Measurements from ENCODE around the gene CCDC87.
"Not testable (repeated sequence)": the region's sequence is repeated elsewhere in the genome, so short reads cannot be mapped to it uniquely, and the experiment has no call there.

The CCDC87 gene

DNA sequence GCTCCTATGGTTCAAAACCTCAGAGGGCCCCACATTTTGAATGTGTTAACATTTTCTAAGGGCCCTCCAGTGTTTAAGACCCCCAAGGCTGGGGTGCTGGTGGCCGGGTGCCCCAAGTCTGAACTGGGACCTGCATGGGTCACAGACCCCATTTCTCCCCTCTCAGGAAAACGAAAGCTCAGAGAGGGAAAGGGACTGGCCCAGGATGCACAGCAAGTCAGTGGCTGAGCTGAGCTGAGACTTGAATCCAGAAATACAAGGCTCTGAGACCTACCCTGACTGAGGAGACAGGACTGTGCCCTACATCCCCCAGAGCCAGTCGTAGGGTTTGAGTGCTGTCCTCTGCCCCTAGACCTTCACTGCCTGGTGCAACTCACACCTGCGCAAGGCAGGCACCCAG lies 42.0 kb downstream of the CCDC87 start:
- no peak for DNase-seq (ENCODE audit: low spot score)

DNA sequence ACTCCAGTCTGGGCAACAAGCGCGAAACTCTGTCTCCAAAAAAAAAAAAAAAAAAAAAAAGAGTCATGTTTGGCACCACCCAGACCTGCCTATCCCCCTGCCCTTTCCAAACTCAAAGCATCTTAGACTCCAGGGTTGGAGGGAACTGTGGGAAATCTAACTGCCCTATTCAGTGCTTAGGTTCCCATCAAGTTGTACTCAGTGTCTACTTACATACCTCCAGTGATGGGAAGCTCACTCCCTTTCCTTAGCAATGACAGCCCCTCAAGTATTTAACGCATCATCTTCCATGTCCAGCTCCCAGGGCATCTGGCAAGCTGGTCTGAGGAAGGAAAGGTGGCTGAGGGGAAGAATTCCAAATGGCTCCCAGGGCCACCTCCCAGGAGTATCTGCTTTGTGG lies 43.2 kb downstream of the CCDC87 start:
- no peak for DNase-seq (ENCODE audit: low spot score)

DNA sequence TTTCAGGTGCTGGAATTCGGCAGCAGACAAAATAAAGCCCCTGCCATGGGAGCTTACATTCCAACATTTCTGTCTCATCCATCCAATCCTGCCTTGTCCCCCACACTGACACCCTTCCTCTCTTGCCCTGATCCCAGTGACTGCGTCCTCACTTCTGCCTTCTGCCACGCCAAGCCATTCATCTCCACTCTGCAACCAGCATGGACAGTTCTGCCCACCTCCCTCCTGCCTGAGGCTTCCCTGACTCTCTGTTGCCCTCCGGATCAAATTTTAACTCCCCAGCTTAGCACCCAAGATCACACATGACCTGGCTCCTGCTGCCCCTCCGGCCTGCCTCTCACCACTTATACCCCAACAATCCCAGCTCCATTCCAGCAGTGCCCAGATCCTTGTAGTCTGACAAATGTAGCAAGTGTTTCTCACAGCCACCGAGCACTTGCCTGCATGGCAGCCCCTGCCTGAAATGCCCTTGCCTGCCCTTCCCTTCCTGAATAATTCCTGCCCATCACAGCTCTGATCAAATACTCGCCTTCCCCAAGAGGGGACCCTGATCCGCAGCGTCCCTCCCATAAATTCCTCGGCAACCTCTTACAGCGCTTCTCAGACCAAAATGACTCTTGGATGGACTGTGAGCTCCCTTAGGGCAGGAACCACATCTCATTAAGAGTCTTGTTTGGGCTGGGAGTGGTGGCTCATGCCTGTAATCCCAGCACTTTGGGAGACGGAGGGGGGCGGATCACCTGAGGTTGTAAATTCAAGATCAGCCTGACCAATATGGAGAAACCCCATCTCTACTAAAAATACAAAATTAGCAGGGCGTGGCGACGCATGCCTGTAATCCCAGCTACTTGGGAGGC lies 43.9 kb downstream of the CCDC87 start:
- DNase-seq (ENCODE audit: low spot score), result no peak

DNA sequence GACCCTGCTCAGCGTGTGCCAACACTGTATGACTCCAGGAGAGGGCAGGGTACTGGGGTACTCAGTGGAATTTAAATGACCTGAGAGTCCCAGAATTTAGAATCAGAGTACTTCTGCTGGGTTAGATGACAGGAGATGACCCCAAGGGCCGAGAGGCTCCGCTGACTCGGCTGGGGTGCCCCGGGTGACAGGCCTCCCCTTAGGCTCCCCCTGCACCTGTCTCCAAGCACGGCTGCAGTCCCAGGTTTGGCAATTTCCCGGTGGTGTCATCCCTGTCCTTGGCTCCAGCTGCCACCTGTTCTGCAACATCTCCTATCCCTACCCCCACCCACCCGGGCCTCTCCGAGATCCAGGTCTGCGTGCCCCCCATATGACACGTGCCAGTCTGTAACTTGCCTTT lies 44.8 kb downstream of the CCDC87 start:
- no peak for DNase-seq (ENCODE audit: low spot score)

DNA sequence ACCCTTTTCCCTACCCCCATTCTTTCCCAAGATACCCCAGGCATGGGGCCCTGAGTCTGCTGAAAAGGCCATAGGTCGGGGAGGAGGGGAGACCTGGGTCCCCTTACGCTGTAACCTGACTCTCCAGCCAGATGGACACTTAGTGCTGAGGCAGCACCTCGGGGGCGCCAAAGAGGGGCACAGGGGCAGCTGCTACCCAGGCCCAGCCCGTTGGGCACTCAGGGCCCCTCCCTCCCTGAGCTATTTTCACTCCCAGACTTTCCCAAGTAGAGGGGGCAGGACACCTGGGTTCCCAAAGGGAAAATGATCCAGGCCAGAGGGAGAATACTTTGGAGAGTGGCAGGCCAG lies 45.2 kb downstream of the CCDC87 start:
- no peak for DNase-seq (ENCODE audit: low spot score)

DNA sequence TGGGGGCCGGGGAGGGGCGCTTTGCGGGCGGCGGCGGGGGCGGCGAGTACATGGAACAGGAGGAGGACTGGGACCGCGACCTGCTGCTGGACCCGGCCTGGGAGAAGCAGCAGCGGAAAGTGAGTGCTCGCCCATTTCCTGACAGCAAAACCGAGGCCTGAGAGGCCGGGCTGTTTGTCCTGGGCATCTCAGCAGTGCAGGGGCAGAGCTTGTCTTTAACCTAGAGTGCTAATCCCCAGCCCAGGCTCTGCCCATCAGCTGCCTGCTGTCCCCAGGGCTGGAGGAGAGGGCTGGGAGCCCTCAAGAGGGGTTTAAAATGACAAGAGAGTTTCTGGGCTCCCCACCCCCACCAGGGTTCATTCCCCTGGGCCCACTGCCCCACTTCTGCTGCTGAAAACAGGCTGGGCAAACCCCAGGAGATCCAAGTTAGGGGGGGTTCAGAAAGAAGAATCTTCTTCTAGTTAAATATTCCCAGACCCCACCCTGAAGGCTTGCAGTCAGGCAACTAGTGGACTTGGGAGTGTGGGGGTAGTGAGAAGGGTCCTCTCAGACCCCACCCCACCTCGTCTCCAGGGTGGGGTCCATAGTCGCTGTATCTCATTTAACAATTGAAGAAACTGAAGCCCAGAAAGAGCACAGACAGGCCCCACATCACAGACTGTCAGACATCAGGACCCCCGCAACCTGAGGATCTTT lies 45.7 kb downstream of the CCDC87 start:
- no peak for DNase-seq (ENCODE audit: low spot score)

DNA sequence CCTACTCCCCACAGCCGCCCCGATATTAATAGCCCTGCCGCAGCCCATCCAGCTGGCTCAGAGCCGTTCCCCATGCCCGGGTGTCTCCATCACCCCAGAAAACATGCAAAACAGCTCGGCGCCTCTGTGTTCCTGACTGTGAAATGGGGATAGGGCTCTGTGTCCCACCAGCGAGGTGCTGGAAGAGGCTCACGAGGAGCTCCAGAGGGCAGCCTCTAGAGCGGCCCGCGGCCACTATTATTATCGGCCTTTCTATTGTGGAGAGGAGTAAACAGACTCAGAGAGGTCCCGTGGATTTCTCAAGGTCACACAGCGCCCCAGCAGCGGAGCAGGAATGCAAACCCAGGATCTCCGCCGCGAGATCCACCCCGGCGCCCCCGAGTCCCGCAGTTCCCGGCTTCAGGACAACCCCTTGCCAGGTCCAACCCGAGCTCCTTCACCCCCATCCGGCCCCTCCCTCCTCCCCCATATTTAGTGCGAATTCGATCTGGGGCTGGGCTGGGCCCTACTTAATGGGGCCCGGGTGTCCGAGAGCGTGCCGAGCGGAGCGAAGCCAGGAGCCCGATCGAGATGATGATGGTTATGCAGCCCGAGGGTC lies 46.4 kb downstream of the CCDC87 start, which contains the start of gene ACTN3:
TSS of gene ACTN3 (plus strand) at position 536 of the 598 bp plus-strand sequence. CDS start at position 571, 35 bp downstream.
- no peak for DNase-seq (ENCODE audit: low spot score)

DNA sequence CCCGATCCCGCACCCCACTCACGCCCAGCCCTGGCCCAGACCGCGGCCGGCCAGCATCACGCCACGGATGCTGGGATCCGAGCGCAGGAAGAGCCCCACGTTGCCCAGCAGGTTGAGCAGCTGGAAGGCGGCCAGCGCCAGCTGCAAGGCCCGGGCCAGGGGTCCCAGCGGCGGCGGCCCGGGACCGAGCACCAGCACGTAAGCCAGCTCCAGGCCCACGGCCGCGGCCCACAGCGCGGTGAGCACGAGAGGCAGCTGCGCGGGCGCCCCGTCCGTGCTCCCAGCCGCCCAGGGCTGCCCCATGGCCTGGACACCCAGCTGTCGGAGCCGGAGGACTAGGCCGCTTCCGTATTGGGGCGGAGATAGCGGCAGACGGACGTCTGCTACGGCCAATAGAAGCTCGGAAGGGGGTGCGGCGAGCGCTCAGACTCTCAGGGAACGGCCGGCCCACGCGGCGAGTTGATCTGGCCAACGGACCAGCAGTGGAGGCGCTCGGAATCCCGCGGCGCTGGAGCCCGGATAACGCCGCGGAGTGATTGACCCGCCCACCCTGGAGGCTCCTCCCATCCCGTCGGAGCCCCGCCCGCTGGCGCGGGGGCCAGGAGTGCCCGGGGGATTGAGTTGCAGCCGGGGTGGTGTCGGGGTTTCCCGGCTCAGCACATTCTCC lies 47.0 kb downstream of the CCDC87 start, which contains the start of gene ZDHHC24:
TSS of gene ZDHHC24 (minus strand) at position 348 of the 667 bp plus-strand sequence. CDS start at position 303, 45 bp downstream.
- DNase-seq (ENCODE audit: low spot score), result peak; percentile 95

DNA sequence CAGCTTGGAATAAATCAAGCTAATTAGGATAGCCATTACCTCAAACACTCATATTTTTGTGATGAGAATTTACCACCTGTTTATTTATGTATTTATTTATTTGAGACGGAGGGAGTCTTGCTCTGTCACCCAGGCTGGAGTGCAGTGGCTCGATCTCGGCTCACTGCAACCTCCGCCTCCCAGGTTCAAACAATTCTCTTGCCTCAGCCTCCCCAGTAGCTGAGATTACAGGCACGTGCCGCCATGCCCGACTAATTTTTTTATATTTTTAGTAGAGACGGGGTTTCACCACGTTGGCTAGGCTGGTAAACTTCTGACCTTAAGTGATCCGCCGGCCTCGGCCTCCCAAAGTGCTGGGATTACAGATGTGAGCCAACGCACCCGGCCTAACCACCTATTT lies 47.9 kb downstream of the CCDC87 start:
- not testable (repeated sequence) for DNase-seq (ENCODE audit: low spot score)

DNA sequence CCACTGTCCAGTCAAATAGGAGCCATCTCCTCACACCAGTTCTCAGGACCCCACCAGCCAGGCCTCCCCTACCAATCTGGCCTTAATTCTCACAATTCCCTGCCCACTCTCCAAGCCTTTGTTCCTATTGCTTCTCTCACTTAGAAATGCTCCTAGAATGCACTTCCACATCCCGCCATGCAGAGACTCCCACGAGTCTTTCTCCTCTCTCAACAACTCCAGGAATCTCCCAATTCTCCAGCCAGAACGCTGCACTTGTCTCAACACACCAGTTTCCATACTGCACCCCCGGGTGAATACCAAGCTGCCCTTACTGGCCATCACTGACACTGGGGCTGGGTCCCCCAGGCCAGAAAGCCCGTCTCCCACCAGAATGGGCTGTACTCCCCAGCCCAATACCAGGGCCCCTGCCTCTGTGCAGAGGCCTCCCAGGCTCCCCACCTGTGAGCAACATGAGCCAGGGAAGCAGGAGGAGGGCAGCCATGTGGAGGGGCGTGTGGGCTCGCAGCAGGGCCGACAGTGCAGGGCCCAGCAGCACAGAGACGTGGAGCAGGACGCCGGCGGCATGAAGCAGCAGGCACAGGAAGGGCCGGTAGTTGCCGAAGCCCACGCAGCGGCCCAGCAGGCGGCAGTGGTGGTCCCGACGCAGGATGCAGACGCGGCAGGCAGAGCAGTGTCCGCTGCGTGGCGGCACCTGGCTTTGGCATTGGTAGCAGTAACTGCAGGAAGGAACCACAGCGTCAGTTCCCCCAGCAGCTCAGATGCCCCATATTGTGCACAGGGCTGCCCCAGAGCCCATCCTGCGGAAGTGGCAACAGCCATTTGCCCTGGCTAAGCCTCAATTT lies 49.4 kb downstream of the CCDC87 start:
- no peak for DNase-seq (ENCODE audit: low spot score)

DNA sequence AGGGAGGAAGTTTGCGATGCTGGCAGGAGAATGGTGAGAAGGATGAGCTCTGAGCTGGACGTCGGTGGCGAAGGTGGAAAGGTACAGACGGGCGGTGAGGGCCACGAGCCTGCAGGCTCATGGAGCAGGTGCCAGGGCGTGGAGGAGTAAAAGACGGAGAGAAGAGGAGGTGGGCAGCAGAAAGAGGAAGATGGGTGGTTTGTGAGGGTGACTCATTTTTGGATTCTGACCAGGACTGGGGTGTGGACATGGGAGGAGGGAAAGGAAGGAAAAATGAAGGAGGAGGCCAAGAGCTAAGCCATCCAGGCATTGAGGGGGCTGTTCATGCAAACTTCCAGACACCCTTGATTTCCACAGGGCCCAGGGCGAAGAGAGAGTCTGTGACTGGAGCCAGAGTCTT lies 50.5 kb downstream of the CCDC87 start:
- DNase-seq (ENCODE audit: low spot score), result no peak

DNA sequence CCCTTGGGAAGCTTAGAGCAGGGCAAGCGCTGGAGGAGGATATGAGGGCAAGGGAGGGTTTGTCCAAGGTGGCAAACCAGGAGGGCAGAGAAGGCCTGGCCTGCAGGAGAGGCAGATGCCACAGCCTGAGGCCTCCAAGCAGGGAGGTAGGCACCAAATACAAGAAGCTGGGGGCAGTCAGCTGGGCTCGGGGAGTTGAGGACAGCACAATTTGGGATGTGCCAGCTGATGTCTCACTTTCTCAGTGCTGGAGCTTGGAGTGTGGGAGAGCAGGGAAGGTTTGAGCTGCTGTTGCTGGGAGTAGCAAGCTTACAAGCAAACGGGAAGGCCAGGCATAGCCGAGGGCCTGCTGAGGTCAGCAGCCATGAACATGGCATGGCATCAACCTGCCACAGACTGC lies 51.0 kb downstream of the CCDC87 start:
- no peak for DNase-seq (ENCODE audit: low spot score)

DNA sequence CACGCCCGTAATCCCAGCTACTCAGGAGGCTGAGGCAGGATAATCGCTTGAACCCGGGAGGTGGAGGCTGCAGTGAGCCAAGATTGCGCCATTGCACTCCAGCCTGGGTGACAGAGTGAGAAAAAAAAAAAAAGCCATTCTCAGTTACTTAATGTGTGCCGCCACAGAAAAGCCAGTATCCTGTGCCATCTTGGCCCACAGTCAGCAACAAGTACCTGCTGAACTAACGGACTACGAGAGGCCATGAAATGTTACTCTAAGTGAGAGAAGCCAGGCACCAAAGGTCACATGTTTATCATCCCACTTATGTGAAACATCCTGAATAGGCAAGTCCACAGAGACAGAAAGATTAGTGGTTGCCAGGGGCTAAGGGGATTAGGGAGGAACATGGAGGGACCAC lies 52.3 kb downstream of the CCDC87 start:
- DNase-seq (ENCODE audit: low spot score), result not testable (repeated sequence)

Data from COLO829 (cell line).